Endodermal cell (in vitro differentiated cells): ENCODE data around the gene PMIS2. TPM values are rescaled to one million over a fixed set of nuclear protein-coding genes. Genes with fewer than 3 reads are reported as not detected.
A peak's percentile ranks its signal among the peaks of the same experiment; 100 is the strongest.

Source experiments
- DNase-seq: peaks from one replicate; pipeline ENCODE4 v3.0.0-alpha.2; 2017
- H3K27ac ChIP-seq: 2 replicates; pipeline ENCODE4 v1.5.1; 2013; ENCODE audit warnings: mild to moderate bottlenecking, low read depth, low read length, moderate library complexity
- H3K27me3 ChIP-seq: 2 replicates; pipeline ENCODE4 v1.6.1; 2013; ENCODE audit warnings: mild to moderate bottlenecking, low read length, moderate library complexity; ENCODE audit not compliant: insufficient read depth, control insufficient read depth, poor library complexity, severe bottlenecking
- H3K36me3 ChIP-seq: 2 replicates; pipeline ENCODE4 v1.7.0; 2013; ENCODE audit warnings: mild to moderate bottlenecking, low read length, moderate library complexity; ENCODE audit not compliant: control insufficient read depth, insufficient read depth
- H3K4me1 ChIP-seq: one replicate; pipeline ENCODE4 v1.7.0; 2013; ENCODE audit warnings: low read length; ENCODE audit not compliant: control insufficient read depth, insufficient read depth
- H3K4me3 ChIP-seq: 2 replicates; pipeline ENCODE4 v1.5.1; 2013; ENCODE audit warnings: mild to moderate bottlenecking, low read length, moderate library complexity
- H3K9ac ChIP-seq: 2 replicates; pipeline ENCODE4 v1.6.1; 2013; ENCODE audit warnings: mild to moderate bottlenecking, low read length, moderate library complexity; ENCODE audit not compliant: poor library complexity, severe bottlenecking; ENCODE audit errors: extremely low read depth
- H3K9me3 ChIP-seq: 2 replicates; pipeline ENCODE4 v1.6.1; 2013; ENCODE audit warnings: mild to moderate bottlenecking, low read length, moderate library complexity; ENCODE audit not compliant: control insufficient read depth
- H3K27ac Mint-ChIP-seq: 2 replicates; pipeline ENCODE4 v1.8.0; 2020; ENCODE audit warnings: mixed read lengths
- H3K27me3 Mint-ChIP-seq: 2 replicates; pipeline ENCODE4 v1.8.0; 2021; ENCODE audit warnings: mild to moderate bottlenecking, mixed read lengths; ENCODE audit not compliant: insufficient read depth
- H3K36me3 Mint-ChIP-seq: 2 replicates; pipeline ENCODE4 v1.8.0; 2020; ENCODE audit warnings: low read depth, mixed read lengths
- H3K4me1 Mint-ChIP-seq: 2 replicates; pipeline ENCODE4 v1.8.0; 2020; ENCODE audit warnings: mixed read lengths
- H3K4me3 Mint-ChIP-seq: 2 replicates; pipeline ENCODE4 v1.8.0; 2020; ENCODE audit warnings: mild to moderate bottlenecking, moderate library complexity, mixed read lengths
- H3K9me3 Mint-ChIP-seq: 2 replicates; pipeline ENCODE4 v1.8.0; 2020; ENCODE audit warnings: mild to moderate bottlenecking, mixed read lengths
- CTCF ChIP-seq: fragments of 200-600 bp; sonication (generic); conservative IDR thresholded peaks from 2 replicates; pipeline ENCODE4 v1.5.0; 2021; ENCODE audit warnings: antibody characterized with exemption, mild to moderate bottlenecking
- WGBS, 2 experiments: methylation state at CpG; one replicate each; pipeline versions ENCODE4 v1.1.5 to v1.1.7; 2013; ENCODE audit warnings: missing lambda C conversion rate in 2 of 2, mixed read lengths in 1 of 2; ENCODE audit not compliant: insufficient coverage in 1 of 2, insufficient read length in 1 of 2; 5-methylcytosine and 5-hydroxymethylcytosine counted together
- total RNA-seq, 2 donors: library from RNA; stranded (reverse); fragmentation: NEBNext Ultra II Directional in 1 of 2; extraction: Animal tissue kit (Norgen Biotek cat#: 25700) in 1 of 2; gene quantifications; 2 replicates in 1 of 2; 3 replicates in 1 of 2; pipeline ENCODE4 v1.2.1, GENCODE V29; 2021

Gene PMIS2
- total RNA-seq, 2 donors from 2014 or later, result not detected

DNA sequence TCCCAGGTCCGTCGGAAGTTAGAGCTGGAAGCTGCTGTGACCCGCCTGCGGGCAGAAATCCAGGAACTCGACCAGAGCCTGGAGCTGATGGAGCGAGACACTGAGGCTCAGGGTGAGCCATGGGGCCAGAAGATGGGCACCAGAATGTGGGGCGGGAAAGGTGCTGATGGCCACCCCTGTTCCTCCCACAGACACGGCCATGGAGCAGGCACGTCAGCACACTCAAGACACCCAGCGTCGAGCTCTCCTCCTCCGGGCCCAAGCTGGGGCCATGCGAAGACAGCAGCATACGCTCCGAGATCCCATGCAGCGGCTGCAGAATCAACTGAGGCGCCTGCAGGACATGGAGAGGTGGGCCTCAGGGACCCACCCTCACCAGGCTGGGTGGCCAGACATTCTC lies 29.1 kb downstream of the PMIS2 start:
- Histone ChIP-seq H3K36me3 (peaks cover 14% of the 10 kb centered on the region), H3K4me1 (no peaks in the 10 kb centered on the region), H3K9me3 (no peaks in the 10 kb centered on the region), H3K27me3 (no peaks in the 10 kb centered on the region), H3K4me3 (no peak overlapping the region), H3K9ac (no peak overlapping the region), H3K27ac (no peak overlapping the region)
- DNase-seq, result no peak
- Mint-ChIP-seq H3K27me3 (peaks cover 14% of the 10 kb centered on the region), H3K27ac (no peak overlapping the region), H3K36me3 (peaks cover 7% of the 10 kb centered on the region), H3K4me1 (no peaks in the 10 kb centered on the region), H3K4me3 (no peak overlapping the region), H3K9me3 (no peaks in the 10 kb centered on the region)
- WGBS, 2 experiments, result 94 to 96% methylated on average over 13 to 17 of the region's 17 CpGs
- no peak for TF ChIP-seq CTCF

- no peaks in the 10 kb centered on the region for H3K4me1 Mint-ChIP-seq
- H3K27me3 ChIP-seq, result no peaks in the 10 kb centered on the region
- peak; percentile 83 for DNase-seq
- peak; percentile 67 for TF ChIP-seq CTCF
- H3K36me3 ChIP-seq, result peaks cover 21% of the 10 kb centered on the region
- H3K27ac Mint-ChIP-seq, result no peak overlapping the region
- H3K27me3 Mint-ChIP-seq, result no peaks in the 10 kb centered on the region
- no peak overlapping the region for H3K4me3 Mint-ChIP-seq
- H3K4me3 ChIP-seq, result no peak overlapping the region
- H3K9me3 Mint-ChIP-seq, result no peaks in the 10 kb centered on the region
- H3K27ac ChIP-seq, result no peak overlapping the region
- peaks cover 25% of the 10 kb centered on the region for H3K36me3 Mint-ChIP-seq
- 81 to 82% methylated on average over 3 to 7 of the region's 7 CpGs for WGBS, 2 experiments
- no peaks in the 10 kb centered on the region for H3K9me3 ChIP-seq
- no peaks in the 10 kb centered on the region for H3K4me1 ChIP-seq
- no peak overlapping the region for H3K9ac ChIP-seq
Observed at GRCh38 chr19:35618857-35619256, 32.9 kb downstream of the PMIS2 start.

GRCh38 chr19:35619290-35619923 lies 33.4 kb downstream of the PMIS2 start:
- WGBS, 2 experiments, result 89 to 93% methylated on average over 7 to 12 of the region's 12 CpGs
- no peaks in the 10 kb centered on the region for H3K4me1 ChIP-seq
- H3K4me3 Mint-ChIP-seq, result no peak overlapping the region
- peaks cover 25% of the 10 kb centered on the region for H3K36me3 Mint-ChIP-seq
- H3K9me3 Mint-ChIP-seq, result no peaks in the 10 kb centered on the region
- H3K4me3 ChIP-seq, result no peak overlapping the region
- H3K27me3 ChIP-seq, result no peaks in the 10 kb centered on the region
- no peak for TF ChIP-seq CTCF
- H3K4me1 Mint-ChIP-seq, result no peaks in the 10 kb centered on the region
- no peak overlapping the region for H3K27ac ChIP-seq
- H3K9me3 ChIP-seq, result no peaks in the 10 kb centered on the region
- H3K9ac ChIP-seq, result no peak overlapping the region
- no peak overlapping the region for H3K27ac Mint-ChIP-seq
- H3K36me3 ChIP-seq, result peaks cover 21% of the 10 kb centered on the region
- no peak for DNase-seq
- no peaks in the 10 kb centered on the region for H3K27me3 Mint-ChIP-seq
